GM19372 (cell line): ENCODE data around the gene SKAP2.

ENCODE experiments used
- ATAC-seq: cut with Tn5 transposase; IDR thresholded peaks from one replicate; pipeline ENCODE4 v1.9.1; 2021; ENCODE audit warnings: mild to moderate bottlenecking, low read depth, moderate library complexity; ENCODE audit not compliant: unreplicated experiment

The SKAP2 gene, protein sequence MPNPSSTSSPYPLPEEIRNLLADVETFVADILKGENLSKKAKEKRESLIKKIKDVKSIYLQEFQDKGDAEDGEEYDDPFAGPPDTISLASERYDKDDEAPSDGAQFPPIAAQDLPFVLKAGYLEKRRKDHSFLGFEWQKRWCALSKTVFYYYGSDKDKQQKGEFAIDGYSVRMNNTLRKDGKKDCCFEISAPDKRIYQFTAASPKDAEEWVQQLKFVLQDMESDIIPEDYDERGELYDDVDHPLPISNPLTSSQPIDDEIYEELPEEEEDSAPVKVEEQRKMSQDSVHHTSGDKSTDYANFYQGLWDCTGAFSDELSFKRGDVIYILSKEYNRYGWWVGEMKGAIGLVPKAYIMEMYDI

DNA sequence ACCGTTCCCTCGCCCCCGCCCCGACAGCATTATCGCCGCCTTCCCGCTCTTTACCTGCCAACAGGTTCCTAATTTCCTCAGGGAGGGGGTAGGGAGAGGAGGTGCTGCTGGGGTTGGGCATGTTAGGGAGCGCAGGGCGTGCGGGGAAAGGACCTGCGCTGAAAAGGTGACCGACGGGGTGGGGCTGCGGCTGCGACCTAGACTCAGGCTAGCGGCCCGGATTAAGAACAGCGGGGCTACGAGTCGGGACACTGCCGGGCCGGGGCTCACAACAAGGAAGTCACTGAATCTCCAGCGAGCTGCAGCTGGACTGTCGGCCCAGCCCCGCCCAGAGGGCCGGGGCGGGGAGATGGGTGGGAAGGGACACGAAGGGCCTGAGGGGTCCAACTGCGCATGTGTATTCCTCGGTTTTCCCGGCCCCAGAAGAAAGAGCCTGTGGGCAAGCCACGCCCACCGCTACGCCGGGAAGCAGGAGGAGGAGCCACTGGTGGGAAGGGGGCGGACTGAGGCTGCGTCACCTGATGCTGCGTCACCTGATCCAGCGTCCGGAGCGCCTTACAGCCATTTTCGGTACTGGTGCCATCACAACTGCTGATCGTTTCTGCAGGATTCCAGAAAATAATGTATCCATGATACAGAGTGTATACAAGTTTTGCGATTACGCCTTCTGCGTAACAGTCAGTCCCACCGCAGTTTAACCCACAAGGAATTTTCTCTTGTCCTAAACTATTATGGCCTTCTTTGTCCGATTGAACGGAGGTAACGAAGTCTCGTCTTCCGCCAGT is at the start of gene SKAP2:
TSS of gene SKAP2 (minus strand) at position 282 of the 785 bp plus-strand sequence. CDS start at position 121, 161 bp downstream.
- peak; percentile 84 for ATAC-seq

DNA sequence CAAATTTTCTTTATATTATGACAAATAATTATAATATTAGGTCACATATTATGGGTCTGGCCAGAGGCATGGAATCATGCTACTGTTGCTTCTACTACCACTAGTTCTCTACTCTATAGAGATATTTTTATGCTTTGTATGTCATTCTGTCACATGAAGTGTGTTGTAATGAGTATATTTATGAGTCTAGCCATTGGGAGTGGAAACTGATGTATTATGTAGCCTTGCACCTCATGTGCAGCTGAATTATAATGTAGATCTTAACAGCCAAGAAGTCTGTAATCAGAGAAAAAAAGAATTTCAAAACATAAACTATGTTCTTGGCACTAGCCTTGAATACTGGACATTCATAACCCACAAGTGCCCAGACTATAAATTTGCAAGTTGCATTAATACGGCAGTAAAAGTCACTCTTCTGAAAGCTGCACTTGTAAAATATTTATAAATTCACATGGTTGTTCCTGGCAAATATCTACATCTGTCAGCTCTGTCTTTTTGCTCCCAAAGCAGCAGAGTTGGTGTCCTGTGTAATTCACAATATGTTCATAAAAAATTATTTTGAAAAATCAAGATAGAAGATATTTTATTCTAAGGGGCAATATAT is 48.6 kb upstream of the SKAP2 start:
- no peak for ATAC-seq

DNA sequence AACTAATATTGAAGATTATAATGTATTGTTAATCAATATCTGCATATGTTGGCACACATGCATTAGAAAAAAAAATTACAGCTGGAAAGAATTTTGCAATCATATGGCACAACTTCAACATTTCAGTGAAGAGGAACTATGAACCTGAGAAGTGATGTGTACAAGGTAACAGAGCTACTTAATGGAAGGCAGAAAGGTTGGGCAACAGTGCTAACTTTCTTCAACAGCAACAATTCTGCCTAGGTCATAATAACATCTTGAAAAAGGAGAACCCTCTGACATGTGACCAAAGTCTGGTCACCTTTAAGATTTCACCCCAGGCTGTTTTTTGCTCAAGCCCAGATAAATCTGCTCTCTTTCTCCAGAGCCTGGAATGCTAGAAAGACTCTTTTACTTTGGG is 47.9 kb upstream of the SKAP2 start:
- ATAC-seq = no peak

DNA sequence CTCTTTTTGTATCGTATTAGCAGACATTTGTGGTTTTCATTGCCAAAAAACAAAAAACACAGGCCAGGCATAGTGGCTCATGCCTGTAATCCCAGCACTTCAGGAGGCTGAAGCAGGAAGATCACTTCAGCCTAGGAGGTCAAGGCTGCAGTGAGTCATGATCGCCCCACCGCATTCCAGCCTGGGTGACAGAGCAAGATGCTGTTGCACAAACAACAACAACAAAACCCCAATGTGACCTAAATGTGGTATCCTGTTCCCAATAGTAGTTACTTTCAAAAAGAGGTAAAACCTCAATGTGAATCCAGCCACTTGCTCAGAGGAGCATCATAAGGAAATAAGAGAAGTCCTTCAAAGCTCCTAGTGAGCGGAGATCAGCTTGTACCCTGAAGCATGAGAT is 45.8 kb upstream of the SKAP2 start:
- no peak for ATAC-seq

DNA sequence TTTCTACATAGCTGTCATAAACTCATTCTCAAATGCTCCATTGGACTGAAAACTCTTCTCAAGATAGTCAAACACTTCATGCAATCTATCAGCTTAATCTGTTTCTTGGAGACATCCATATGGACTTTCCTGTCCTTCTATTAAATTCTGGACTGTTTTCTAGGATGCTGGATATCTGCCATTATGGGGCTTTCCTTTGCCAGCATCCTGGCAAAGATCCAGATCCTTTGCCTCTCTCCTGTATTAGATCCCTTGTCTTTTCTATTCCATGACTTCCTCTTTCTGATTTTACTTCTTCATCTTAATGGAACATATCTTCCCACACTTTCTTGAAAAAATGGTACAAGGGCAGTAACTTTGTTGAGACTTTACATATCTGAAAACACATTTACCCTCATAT is 35.9 kb upstream of the SKAP2 start:
- ATAC-seq = no peak

DNA sequence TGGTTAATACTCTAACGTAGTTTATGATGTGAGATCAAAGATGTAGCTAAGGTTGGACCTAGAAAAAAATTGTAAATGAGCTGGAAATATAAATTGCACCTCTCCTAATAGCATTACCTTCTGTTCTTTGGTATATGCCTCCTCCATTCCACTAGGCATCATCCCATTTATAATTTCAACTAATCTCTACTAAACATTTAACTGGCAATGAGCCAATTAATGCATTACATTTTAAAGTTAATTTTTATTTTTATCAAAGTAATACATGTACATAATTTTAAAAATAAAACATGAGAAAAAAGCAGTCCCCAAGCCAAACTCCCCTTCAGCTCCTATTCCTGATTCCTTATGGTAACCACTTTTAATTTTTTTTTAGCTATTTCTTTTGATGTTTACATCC is 35.1 kb upstream of the SKAP2 start:
- ATAC-seq = no peak

DNA sequence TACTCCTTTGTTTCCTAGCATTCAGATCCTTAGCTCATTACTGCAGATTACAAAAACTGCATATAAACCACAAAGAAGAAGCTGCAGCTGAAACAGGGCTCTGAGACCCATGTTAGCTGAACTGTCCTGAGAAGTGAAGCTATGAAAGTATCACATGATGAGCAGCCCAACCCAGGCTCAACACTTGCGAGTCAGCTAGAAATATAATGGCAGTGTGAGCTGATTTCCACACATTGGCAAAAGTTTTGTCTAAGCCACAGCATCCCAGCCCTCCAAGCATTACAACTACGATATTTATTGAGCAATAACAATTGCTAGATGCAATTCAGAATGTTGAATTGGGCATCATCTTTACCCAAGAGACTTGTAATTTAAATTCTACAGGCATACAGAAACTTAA is 34.5 kb upstream of the SKAP2 start:
- no peak for ATAC-seq

DNA sequence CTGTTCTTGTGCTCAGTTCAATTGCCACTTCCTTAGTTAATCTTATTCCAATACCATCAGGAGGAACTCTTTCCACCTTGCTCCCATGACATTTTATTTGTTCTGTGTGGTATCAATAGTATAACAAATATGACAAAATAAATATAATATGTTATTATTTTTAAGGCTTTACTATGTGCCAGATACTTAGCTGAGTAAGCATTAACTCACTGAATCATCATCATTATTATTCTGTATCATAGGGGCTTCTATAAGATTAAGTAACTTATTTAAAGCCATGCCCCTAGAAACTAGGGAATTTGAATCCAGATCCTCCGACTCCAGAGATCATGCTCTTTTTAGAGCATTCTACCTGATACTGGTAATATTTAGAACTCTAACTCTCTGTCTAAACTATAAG is 33.5 kb upstream of the SKAP2 start:
- no peak for ATAC-seq

DNA sequence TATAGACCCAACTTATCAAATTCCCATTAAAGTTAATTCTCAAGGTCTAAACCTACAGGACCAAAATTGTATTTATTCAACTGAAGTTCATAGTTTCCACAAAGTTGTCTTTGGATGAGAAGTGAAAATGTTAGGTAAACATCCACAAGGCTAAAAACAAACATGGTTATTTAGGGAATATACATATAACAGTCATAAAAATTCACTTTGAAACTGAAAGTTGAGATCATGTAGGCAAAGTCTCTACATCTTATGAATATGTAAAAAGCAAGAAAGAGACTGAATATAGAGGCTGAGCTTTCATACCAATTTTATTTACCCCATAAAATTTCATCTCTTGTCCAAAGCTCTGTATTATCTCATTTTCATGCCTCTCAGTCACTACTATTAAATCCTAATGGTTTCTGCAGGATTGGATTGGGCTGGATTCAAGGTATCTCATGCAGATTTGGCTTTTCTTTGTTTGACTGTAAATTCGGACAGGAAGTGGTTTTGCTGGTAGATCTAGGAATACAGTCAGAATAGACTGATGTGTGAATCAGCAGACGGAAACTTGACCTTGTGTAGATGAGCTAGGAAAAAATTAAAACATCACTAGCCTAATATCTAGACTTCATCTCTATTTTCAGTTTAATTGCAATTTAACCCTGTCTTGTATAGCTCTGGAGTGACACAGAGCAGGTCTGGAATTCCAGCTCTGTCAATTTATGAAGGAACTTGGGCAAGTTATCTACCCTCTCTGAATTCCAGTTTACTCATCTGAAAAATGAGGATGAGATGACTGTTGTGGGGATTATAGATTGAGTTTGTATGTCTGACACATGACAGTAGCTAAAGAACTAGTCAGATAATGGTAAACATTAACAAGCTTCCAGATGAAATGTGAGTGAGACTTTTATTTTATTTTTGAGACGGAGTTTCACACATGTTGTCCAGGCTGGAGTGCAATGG is 27.3 kb upstream of the SKAP2 start:
- ATAC-seq = no peak

DNA sequence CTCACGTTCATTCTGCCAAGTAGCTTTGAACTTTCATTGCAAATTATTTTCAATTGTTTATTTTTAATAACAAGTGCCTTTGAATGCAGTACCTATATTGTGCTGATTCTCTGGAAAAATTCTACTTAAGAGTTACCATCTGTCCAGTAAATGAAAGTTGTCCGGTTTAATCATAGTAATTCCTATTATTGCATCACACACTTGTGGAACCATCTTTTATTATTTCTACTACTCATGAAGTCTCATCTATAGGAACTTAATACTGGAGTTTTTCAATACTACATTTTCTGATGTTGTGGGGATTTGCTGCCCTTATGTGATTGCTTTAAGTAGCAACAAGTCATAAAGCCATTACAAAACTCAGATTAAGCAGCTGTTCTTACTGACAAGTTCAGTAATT is 16.5 kb upstream of the SKAP2 start:
- no peak for ATAC-seq

DNA sequence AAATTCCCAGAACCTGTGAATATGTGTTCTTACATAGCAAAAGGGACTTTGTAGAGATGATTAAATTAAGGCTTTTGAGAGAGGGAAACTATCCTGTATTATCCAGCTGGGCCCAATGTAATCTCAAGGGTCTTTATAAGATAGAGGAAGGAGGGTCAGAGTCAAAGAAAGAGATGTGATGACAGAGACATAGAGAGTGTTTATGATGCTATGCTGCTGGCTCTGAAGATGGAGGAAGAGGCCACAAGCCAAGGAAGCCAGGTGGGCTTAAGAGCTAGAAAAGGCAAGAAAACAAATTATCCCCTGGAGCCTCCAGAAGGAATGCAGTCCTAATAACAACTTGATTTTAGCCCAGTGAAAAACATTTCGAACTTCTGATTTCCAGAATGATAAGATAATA is 15.3 kb upstream of the SKAP2 start:
- no peak for ATAC-seq

DNA sequence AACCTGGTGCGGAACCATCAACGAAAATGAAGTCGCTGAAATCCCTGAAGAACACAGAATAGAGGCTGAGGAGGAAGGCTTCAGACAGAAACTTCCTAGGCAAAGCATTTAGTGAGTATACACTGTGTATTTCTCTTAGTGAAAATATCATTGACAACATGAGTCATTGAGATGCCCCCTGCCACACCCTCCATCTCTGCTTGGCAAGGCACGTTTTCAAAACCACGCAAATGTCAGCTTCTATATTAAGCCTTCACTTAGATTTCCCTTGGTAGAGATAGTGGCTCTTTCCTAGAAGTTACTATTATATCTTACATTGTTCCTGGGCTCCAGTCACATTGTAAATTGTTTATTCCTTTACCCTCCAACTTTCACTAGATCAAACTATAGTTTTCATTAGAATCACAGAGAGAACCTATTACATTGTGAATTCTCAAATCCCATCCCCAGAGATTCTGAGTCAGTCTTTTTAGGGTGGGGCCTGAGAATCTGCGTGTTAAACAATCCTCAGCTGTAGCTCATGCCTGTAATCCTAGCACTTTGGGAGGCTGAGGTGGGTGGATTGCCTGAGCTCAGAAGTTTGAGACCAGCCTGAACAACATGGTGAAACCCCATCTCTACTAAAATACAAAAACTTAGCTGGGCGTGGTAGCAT is 4.6 kb upstream of the SKAP2 start:
- no peak for ATAC-seq

DNA sequence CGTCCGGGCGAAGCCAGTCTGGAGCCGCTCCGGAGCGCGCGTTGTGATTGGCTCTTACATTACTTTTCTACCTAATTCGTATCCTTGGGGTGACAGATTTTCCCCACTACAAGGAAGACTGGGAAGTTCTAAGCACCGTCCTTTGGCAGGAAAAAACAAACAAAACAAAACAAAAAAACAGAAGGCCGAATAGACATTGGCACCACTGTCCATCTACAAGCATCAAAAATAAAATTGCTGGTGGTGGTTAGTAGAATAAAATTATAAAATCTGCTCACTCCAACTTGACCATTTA is 651 bp upstream of the SKAP2 start:
- ATAC-seq = peak; percentile 41

DNA sequence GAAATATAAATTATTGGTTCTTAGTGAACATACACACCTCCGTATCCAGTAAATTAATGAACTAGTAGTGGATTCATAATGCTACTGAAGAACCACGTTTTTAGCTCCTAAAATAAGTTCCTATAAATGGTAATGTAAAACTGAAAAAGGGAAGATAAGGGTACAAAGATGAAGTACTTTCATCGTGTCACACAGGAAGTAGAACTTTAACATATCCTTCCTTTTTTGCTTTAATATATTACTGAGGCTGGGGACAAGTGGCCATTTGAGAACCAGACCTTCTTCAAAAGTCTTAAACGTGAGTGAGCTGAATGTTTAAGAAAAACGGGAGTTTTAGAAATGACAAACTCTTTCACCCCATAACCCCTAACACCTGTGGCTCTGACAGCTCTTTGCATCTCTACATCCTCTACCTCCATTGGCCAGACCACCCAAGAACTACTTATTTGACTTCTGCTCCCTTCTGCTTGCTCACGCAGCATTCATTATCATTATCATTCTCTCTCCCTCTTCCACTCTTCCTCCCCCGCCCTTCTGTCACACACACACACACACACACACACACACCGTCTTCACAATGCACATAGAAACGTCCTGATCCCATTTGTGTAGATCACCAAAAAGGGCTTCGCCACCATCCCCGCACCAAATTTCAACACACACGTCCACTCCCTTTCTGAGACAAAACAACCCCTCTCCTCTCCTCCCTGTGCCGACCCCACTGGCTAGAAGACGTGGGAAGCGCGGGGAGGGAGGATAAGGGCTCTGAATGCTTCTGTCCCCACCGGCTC is 677 bp downstream of the SKAP2 start:
- ATAC-seq = peak; percentile 17

DNA sequence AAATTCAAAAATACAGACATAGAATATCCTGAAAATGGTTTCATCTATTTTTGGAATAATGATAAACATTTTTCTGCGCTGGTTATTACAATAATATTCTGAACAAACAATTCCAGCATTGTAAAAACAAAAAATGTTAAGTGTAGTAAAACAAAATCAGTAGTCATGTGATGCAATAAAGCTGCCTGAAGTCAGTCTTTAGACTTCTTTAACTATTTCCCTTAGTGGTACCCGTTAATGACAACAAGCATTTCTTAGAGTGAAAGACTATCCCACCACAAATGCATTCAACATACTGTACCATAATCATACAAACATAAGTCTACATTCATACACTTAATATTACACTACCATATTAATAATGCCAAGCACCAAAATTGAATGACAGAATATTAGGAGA is 1.6 kb downstream of the SKAP2 start:
- no peak for ATAC-seq

DNA sequence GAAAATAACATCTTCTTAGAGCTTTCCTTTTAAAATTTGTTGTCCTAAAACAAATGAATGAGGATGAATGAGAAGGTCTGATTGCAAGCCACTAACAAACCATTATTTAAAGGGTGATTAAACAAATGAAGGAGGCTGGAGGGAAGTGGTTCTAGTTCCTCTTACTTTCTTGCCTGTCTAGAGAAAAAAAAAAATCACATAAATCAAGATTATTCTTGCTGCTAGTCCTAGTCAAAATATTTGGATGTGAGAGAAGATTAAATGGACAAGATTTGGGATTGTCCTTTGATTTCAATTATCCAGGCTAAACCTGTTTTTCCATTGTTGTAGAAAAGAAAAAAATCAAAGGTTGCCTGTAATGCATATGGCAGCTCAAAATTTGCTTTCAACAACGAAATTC is 3.3 kb downstream of the SKAP2 start:
- ATAC-seq = no peak

DNA sequence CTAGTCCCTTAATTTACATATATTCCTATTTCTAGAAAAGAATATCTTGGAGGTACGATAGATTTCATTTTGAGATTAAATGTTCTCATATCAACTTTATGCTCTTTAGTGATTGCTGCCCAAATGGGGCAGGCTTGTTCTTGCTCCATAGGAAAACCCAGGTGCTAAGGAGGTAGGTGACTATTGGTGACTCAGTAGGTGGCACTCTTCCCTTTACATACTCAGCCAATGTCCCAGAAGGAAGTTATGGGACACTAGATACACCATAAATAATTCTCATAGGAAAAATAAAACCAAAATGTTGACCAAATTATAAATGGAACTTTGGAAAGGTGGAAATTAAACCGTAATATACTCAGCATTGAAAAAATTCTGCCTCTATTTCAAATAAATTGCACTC is 4.0 kb downstream of the SKAP2 start:
- ATAC-seq = no peak

DNA sequence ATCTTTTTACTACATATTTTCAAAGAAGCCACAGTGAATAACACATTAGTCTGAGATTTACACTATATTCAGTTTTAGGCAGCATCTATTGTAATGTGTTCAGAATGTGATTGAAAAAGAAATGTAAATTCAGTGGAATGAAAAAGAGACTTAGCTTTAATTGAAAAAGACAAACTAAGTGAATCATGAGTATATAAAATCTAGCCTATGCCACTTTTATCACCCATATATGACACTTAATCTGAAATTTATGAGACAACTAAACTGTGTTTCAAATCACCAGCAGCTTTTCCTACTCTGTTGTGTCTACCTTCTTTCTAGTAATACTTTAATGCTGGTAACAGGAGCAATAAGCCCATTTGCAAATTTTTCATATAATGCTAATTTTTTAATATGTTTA is 4.7 kb downstream of the SKAP2 start:
- no peak for ATAC-seq

DNA sequence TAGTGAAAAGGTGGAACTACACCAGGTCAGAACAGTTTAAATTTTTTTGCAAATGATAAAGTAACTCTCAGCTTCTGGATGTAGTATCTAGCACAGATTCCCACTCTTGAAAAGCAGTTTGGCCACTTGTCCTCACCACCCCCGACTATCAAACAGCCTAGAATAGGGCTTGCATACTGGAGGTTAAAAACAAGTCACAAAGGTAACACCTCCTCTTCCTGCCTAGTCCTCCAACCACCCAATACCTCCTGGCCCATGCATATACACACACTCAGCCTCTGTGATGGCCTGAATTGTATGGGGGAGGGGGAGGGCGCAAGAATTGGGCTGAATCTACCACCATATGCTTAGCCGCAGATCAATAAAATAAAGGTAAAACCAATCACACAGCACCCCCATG is 5.7 kb downstream of the SKAP2 start:
- ATAC-seq = no peak
